AG10803 (cell line): ENCODE measurements around the gene ACOT2.

Source experiments
- DNase-seq: peaks from one replicate; pipeline ENCODE4 v3.0.0; 2010; ENCODE audit warnings: low read depth
- H3K4me3 ChIP-seq: 2 replicates; pipeline ENCODE4 v1.5.1; 2011; ENCODE audit warnings: mild to moderate bottlenecking, low read length, control low read depth
- TF ChIP-seq, protein P1 (sequence below): conservative IDR thresholded peaks from 2 replicates; pipeline ENCODE4 v1.5.1; 2011; ENCODE audit warnings: mild to moderate bottlenecking, low read length, control low read depth, inconsistent platforms

ACOT2 gene

DNA sequence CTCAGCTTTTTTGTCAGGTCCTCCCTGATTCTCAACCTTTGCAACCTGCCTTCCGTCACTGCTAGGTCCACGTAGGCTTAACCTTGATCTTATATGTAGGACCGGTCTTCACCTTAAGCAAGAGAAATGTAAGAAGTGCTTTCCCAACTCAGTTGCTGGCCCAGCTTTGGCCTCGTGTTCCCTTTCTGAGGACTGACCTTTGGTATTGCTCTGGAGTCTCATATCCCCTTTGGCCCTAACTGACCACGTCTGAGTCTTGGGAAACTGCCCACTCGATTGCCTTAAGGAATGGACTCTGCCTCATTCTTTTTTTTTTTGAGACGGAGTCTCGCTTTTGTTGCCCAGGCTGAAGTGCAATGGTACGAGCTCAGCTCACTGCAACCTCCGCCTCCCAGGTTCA lies 51.3 kb downstream of the ACOT2 start:
- TF ChIP-seq, protein P1, sequence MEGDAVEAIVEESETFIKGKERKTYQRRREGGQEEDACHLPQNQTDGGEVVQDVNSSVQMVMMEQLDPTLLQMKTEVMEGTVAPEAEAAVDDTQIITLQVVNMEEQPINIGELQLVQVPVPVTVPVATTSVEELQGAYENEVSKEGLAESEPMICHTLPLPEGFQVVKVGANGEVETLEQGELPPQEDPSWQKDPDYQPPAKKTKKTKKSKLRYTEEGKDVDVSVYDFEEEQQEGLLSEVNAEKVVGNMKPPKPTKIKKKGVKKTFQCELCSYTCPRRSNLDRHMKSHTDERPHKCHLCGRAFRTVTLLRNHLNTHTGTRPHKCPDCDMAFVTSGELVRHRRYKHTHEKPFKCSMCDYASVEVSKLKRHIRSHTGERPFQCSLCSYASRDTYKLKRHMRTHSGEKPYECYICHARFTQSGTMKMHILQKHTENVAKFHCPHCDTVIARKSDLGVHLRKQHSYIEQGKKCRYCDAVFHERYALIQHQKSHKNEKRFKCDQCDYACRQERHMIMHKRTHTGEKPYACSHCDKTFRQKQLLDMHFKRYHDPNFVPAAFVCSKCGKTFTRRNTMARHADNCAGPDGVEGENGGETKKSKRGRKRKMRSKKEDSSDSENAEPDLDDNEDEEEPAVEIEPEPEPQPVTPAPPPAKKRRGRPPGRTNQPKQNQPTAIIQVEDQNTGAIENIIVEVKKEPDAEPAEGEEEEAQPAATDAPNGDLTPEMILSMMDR = no peak
- DNase-seq = no peak
- H3K4me3 ChIP-seq = no peak overlapping the region

DNA sequence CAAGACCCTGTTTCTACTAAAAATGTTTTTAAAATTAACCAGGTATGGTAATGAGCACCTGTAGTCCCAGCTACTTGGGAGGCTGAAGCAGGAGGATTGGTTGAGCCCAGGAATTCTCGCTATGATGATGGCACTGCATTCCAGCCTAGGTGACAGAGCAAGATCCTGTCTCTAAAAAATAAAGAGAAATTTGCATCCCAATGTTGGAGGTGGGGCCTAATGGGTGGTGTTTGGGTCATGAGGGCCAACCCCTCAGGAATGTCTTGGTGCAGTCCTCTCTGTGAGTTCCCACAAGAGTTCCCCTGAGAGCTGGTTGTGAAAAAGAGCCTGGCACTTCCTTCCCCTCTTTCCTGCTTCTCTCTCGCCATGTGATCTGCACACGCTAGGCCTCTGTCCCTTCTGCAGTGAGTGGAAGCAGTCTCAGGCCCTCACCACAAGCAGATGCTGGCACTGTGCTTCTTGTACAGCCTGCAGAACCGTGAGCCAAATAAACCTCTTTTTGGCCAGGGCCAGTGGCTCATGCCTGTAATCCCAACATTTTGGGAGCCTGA lies 54.6 kb downstream of the ACOT2 start:
- TF ChIP-seq, protein P1 = no peak
- no peak for DNase-seq
- no peak overlapping the region for H3K4me3 ChIP-seq
